ENCODE data around the gene FBLN1.

FBLN1 gene

GRCh38 chr22:45574069-45574703 lies 71.5 kb downstream of the FBLN1 start:
- no peak for DNase-seq

GRCh38 chr22:45575173-45575572 lies 72.5 kb downstream of the FBLN1 start:
- DNase-seq, result no peak

GRCh38 chr22:45575607-45576272 lies 73.1 kb downstream of the FBLN1 start:
- no peak for DNase-seq

- no peak for DNase-seq
Observed at GRCh38 chr22:45576273-45576625, 73.6 kb downstream of the FBLN1 start.

- no peak for DNase-seq
Observed at GRCh38 chr22:45576730-45577464, 74.2 kb downstream of the FBLN1 start.

- peak; percentile 42 for DNase-seq
Observed at GRCh38 chr22:45577746-45578523, 75.3 kb downstream of the FBLN1 start.

- DNase-seq, result no peak
Observed at GRCh38 chr22:45578524-45579147, 76.0 kb downstream of the FBLN1 start.

GRCh38 chr22:45579306-45579705 lies 76.6 kb downstream of the FBLN1 start:
- no peak for DNase-seq

GRCh38 chr22:45579806-45580725 lies 77.4 kb downstream of the FBLN1 start:
- DNase-seq, result no peak

GRCh38 chr22:45580726-45581381 lies 78.2 kb downstream of the FBLN1 start:
- DNase-seq, result no peak

GRCh38 chr22:45581549-45582080 lies 78.9 kb downstream of the FBLN1 start:
- DNase-seq, result no peak

- DNase-seq, result no peak
Observed at GRCh38 chr22:45582236-45582954, 79.7 kb downstream of the FBLN1 start.

- no peak for DNase-seq
Observed at GRCh38 chr22:45582955-45583320, 80.3 kb downstream of the FBLN1 start.

- DNase-seq, result no peak
Observed at GRCh38 chr22:45583504-45583903, 80.8 kb downstream of the FBLN1 start.

GRCh38 chr22:45584121-45584570 lies 81.5 kb downstream of the FBLN1 start:
- DNase-seq, result no peak

- no peak for DNase-seq
Observed at GRCh38 chr22:45584621-45585436, 82.1 kb downstream of the FBLN1 start.

- no peak for DNase-seq
Observed at GRCh38 chr22:45585437-45585755, 82.7 kb downstream of the FBLN1 start.

GRCh38 chr22:45585946-45586540 lies 83.4 kb downstream of the FBLN1 start:
- DNase-seq, result no peak

Data from NCI-H510A (cell line).